Astrocyte of the spinal cord (primary cell): ENCODE results near the gene CHD1.

Experiments used
- DNase-seq: peaks from one replicate; pipeline ENCODE4 v3.0.0; 2011; ENCODE audit warnings: low read depth, low spot score
- H3K4me3 ChIP-seq: 2 replicates; pipeline ENCODE4 v1.5.1; 2011; ENCODE audit warnings: low read depth, mild to moderate bottlenecking, low read length, moderate library complexity
- CTCF ChIP-seq: IDR thresholded peaks from 2 replicates; pipeline ENCODE4 v1.5.1; 2012; ENCODE audit warnings: low read depth, mild to moderate bottlenecking, low read length, inconsistent platforms
- in situ Hi-C: cut with HindIII; loops from 2 replicates; pipeline ENCODE4 v1.10.0; 2017; ENCODE audit warnings: low sequenced_read_pairs

CHD1 gene

GRCh38 chr5:98935206-98935605 is 6.4 kb upstream of the CHD1 start:
- no peak for TF ChIP-seq CTCF
- peak; percentile 43 for DNase-seq
- in situ Hi-C loops = no loop called here
- no peak overlapping the region for H3K4me3 ChIP-seq

GRCh38 chr5:98934546-98934945 is 5.7 kb upstream of the CHD1 start:
- in situ Hi-C loops = no loop called here
- DNase-seq = peak; percentile 20
- no peak overlapping the region for H3K4me3 ChIP-seq
- TF ChIP-seq CTCF = no peak

GRCh38 chr5:98933445-98934072 is 4.8 kb upstream of the CHD1 start:
- in situ Hi-C loops = no loop called here
- DNase-seq = no peak
- TF ChIP-seq CTCF = no peak
- H3K4me3 ChIP-seq = no peak overlapping the region

GRCh38 chr5:98930972-98931762 is 2.4 kb upstream of the CHD1 start:
- no peak for DNase-seq
- in situ Hi-C loops = no loop called here
- TF ChIP-seq CTCF = no peak
- no peak overlapping the region for H3K4me3 ChIP-seq

GRCh38 chr5:98929710-98930298 is 997 bp upstream of the CHD1 start:
- in situ Hi-C loops = no loop called here
- no peak for DNase-seq
- no peak for TF ChIP-seq CTCF
- H3K4me3 ChIP-seq = peak overlapping the region; percentile 78

GRCh38 chr5:98927989-98928872 is 576 bp downstream of the CHD1 start:
- in situ Hi-C loops = no loop called here
- TF ChIP-seq CTCF = no peak
- peak; percentile 68 for DNase-seq
- peak overlapping the region; percentile 78 for H3K4me3 ChIP-seq
